Renal cortical epithelial cell (primary cell): ENCODE measurements around the gene INTS6. TPM values are rescaled to one million over a fixed set of nuclear protein-coding genes. Genes with fewer than 3 reads are reported as not detected.

Experiments
- DNase-seq: peaks from one replicate; pipeline ENCODE4 v3.0.0-alpha.2; 2011; ENCODE audit warnings: low read depth
- total RNA-seq: library from RNA; depleted of rRNA; stranded (reverse); fragments of >200 nt; gene quantifications from 2 replicates; pipeline ENCODE4 v1.2.3, GENCODE V29; 2014

The INTS6 gene
- 41.7 and 59.2 TPM in 2 replicates for total RNA-seq

DNA sequence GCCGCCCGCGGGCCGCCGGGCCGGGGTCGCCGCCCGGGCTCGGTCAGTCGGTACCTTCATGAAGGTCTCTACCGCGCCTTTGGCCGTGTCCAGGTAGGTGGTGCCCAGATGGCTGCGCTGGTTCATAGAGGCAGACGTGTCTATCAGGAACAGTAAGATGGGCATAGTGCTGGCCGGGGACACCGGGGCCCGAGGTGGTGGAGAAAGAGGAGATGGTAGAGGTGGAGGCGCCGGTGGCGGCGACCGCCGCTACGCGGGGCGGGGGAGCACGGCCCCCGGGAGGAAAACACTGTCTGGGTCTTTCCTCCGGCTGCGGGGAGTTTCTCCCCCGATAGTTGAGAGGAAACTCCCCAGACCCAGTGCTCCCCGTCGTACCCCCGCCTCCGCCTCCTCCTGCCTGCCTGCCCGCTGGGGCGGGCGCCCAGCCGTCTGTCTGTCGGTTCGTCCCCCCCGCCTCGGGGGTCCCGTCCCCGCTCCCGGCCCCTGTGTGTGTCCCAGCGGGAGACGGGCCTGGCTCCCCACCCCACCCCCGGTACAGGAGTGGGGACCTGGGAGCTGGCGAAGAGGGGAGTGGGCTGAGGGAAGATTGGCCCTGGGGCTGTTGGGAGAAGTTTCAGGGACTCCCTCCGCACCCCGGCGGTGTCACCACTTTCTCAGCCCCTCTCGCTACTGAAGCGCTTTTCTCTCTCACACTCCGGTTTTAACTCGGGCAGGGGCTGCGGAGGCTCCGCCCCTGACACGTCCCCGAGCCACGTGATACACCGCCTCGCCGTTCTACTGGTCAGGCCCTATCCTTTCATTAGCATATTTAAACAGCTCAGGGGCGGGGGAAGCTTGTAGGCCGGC is at the start of gene INTS6:
INTS6 (minus strand) TSS at position 676 of the 846 bp plus-strand sequence; CDS start at position 165, 511 bp downstream.
- DNase-seq, result peak; percentile 97

- peak; percentile 28 for DNase-seq
Measured at GRCh38 chr13:51502153-51502651, 49.4 kb upstream of the INTS6 start.

- peak; percentile 74 for DNase-seq
Measured at GRCh38 chr13:51501592-51502152, 48.8 kb upstream of the INTS6 start.

DNA sequence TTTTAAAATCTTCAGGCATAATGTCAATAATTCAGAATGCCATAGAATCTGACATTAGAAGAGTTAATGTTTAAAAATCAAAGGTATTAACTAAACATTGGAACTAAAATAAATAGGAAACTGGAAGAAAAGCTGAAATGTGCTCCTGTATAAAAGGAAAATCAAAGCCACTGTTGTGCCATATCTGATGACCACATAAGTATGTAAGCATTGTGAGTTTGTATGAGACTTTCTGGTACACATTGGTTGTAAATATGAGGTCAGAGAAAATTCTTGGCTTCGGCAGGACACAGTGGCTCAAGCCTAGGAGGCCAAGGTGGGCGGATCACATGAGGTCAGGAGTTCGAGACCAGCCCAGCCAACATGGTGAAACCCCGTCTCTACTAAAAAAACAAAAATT is 48.3 kb upstream of the INTS6 start:
- peak; percentile 18 for DNase-seq

DNA sequence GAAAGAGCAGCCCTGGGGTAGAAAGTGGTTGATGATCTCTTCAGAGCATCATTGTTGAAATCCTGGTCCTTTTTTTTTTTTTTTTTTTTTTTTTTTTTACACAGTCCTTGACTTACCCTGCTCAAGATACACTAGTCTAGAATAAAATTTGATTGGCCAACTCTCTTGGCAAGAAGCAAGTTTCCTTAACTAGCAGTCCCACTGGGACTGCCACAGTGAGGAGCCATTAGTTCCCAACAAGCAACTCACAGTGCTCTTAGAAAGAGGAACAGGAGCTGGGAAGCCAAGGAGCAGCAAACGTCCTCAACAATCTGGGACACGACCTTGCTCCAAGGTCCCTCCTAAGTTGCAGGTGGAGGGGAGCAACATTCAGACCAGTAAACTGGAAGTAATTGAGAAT is 47.9 kb upstream of the INTS6 start:
- no peak for DNase-seq

- DNase-seq, result peak; percentile 58
Measured at GRCh38 chr13:51499841-51500240, 47.0 kb upstream of the INTS6 start.

GRCh38 chr13:51495316-51495715 is 42.5 kb upstream of the INTS6 start:
- DNase-seq, result no peak

GRCh38 chr13:51494156-51494555 is 41.3 kb upstream of the INTS6 start:
- DNase-seq, result peak; percentile 64

DNA sequence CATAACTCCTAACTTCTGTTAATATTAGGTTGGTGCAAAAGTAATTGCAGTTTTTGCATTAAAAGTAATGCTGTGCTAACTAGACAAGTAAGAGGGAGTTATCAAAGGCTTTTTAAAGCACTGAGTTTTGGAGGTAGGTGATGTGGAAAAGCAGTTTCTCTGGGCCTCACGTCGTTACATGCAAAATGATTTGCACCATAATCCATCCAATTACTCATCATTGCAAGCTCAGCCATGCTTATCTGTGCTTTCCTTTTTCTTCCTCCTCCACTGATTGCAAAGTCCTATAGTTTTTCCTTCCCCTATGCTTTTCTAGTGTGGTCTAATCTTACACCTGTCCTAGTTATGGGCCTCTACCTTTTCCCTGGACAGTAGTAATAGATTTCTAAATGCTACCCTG is 35.4 kb upstream of the INTS6 start:
- DNase-seq, result peak; percentile 32

DNA sequence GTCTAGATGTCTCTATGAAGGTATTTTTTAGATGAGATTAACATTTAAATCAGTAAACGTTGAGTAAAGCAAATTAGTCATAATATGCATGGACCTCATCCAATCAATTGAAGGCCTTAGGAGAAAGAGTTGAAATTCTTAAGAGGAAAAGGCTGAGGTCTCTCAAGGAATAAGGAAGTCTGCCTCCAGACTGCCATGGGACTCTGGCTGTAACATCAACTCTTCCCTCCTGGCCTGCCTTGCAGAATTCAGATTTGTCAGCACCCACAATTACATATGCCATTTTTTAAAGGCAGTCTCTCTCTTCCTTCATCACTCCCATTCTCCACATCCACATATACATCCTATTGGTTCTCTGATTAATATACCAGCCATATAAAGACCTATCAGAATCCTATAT is 28.8 kb upstream of the INTS6 start:
- no peak for DNase-seq

DNA sequence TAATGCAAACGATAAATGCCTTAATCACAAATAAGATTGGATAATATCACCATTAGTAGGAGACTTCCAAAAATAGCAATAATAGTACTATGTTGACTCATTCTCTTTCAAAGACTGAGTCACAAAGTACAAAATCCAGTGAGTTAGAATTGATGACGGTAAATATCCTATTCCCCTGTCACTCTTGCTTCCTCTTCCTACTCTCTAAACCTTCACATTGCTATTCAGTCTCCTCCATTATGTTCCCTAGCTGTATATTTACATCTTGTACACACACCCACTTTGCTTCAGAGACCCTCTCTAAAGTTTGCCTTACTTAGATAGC is 26.3 kb upstream of the INTS6 start:
- DNase-seq, result peak; percentile 71

DNA sequence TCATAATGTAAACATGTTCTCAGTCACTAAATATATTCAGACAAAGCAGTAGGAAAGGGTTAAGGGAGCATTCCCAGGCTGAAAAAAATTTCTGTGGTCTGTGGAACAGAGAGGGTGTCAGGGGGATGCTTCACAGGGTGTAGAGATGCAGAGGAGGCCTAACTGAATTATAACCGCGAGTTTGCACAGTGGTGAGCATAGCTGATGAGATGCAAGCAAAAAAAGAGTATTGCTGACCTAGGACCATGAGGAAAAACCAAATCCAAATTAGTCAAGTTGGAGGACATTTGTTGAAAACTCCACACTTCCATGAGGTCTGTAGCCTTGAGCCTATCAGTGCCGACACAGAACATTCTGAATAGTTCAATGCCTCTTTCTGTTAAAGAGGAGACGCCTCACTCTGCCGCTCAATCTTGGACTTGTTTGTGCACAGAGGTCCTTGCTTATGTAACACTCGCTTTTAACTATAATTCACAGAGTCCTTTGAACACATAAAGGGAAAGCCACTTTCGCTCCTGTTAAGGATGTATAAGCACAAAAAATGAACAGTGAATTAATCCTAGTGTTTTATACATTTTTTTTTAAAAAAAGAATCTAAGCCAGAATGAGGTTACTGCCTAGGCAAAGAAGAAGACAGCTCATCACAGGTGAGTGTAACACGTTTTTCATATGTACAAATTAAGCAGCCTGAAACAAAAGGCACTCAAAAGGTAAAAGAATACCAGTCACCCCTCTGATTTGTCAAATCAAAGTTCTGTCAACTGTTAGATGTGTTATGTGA is 25.8 kb upstream of the INTS6 start:
- DNase-seq, result no peak

- no peak for DNase-seq
Measured at GRCh38 chr13:51477653-51478324, 25.0 kb upstream of the INTS6 start.

DNA sequence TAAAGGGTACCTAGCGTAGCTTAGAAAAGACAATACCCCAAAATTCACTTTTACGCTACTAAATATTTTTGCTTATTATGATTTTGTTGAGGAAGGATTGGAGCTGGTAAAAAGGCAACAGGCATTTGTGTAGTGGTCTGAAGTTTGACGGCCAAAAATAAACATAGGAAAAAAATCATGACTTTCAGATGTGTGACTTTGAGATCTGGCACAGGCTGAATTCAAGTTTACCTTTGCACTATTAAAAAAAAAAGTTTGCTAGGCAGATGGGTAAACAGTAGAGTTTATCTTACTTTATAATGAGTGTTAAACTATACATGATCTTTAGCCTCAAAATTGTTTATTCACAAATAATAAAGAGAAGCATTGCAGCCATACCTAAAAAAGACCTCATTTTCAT is 24.3 kb upstream of the INTS6 start:
- DNase-seq, result no peak

GRCh38 chr13:51475727-51476501 is 23.1 kb upstream of the INTS6 start:
- DNase-seq, result no peak

- DNase-seq, result no peak
Measured at GRCh38 chr13:51469790-51470189, 17.0 kb upstream of the INTS6 start.

GRCh38 chr13:51467730-51468129 is 14.9 kb upstream of the INTS6 start:
- DNase-seq, result no peak

DNA sequence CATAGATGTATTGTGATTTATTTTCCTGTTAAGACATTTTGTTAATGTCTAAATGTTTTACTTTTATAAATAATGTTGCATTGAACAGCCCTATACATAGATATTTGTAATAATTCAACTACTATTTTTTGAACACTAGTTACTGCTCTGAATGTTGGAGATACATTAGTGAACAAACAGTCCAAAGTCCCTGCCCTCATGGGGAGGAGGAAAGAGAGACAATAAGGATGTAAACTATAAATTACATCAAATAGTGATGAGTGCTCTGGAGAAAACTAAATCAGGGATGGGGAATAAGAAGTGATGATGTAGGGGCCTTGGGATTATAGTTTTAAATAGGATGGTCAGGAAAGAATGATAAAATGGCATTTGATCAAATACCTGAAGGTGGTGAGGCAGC is 12.3 kb upstream of the INTS6 start:
- no peak for DNase-seq

DNA sequence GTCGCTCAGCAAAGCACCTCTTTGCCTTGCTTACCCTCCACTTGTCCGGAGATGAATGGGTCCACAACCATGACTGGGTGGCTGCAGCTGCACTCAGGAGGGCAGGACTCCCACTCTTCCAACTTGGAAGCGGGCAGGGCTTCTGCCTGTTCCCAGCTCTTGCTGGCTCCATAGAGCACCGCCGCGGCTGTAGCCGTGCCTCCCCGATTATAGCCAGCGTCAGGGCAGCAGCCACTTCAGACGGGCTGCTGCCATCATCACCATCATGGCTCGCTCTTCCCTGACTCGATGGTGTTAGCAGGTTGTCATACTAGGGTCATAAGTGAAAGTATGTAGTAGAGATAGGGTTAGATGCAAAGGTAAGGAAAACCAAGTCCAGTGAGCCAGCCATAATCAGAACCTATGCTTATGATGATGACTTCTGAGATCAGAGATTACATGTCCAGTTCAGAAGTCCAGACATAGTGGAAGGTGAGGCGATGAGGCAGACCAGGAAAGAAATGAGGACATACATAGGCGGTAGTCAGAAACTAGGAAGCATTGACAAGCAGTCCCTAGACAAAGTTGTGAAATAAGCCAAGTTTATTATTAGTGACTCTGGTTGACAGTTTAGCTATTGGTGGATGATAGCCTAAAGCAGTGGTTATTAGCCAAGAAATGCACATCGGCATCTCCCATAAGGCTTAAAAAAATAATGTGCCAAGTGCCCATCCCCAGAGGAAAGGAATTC is 4.4 kb upstream of the INTS6 start:
- peak; percentile 7 for DNase-seq

GRCh38 chr13:51456510-51456909 is 3.7 kb upstream of the INTS6 start:
- DNase-seq, result no peak

DNA sequence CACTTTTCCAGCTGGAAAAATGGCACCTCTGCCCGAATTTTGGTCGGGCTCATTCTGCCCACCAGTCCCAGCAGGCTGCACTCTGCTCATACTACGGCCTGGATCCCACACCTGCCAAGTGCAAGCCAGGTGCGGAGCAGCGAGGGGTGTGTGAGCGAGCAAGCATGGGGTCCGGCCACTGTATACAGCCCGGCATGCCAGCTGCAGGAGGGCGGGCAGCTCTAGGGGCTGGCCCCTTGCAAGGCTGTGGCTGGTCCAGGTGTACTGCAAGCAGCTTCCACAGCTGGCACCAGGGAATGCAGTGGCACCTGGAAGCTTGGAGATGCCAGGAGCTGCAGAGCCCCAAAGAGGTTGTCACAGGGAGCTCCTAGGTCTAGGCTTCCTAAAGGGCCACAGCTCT is 2.7 kb upstream of the INTS6 start:
- no peak for DNase-seq
